Measurements from ENCODE around the gene CAPZB.

DNA sequence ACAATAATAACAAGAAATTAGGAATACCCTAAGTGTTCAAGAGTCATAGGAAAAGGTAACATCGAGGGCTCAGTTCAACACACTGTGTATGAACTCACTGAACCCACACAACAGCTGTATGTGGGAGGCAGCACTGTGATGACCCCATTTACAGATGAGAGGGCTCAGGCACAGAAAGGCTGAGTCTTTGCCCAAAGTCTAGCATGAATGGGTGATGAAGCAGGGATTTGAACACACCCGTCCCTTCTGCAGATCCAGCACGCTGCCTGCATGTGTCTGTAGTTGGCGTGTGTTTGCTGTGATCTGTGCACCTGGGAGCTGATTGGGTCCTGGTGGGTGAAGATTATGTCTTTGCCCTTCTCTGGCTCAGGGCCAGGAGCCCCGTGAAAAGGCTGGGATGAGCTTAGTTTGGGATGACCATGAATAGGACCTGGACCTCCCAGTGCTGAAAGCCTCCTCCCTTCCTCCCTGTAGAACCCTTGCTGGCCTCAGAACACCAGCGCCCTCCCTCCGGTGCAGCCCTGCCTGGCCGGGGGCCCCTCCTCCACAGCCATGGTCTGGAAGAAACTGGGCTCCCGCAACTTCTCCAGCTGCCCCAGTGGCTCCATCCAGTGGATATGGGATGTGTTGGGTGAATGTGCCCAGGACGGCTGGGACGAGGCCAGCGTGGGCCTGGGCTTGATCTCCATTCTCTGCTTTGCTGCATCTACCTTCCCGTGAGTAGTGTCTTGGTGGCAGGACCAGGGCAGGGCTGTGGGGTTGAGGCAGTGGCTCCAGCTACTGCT is 168.0 kb downstream of the CAPZB start:
- TF ChIP-seq, protein P1, sequence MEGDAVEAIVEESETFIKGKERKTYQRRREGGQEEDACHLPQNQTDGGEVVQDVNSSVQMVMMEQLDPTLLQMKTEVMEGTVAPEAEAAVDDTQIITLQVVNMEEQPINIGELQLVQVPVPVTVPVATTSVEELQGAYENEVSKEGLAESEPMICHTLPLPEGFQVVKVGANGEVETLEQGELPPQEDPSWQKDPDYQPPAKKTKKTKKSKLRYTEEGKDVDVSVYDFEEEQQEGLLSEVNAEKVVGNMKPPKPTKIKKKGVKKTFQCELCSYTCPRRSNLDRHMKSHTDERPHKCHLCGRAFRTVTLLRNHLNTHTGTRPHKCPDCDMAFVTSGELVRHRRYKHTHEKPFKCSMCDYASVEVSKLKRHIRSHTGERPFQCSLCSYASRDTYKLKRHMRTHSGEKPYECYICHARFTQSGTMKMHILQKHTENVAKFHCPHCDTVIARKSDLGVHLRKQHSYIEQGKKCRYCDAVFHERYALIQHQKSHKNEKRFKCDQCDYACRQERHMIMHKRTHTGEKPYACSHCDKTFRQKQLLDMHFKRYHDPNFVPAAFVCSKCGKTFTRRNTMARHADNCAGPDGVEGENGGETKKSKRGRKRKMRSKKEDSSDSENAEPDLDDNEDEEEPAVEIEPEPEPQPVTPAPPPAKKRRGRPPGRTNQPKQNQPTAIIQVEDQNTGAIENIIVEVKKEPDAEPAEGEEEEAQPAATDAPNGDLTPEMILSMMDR (IDR thresholded peaks at IDR 0.05), result no peak
- no peak for TF ChIP-seq NRF1 (IDR thresholded peaks at IDR 0.05; ENCODE audit: low read depth, low read length)
- TF ChIP-seq TCF12 (IDR thresholded peaks at IDR 0.05), result no peak
- TF ChIP-seq EP300 (IDR thresholded peaks at IDR 0.05; ENCODE audit: borderline replicate concordance in 1 of 2, low read depth in 1 of 2, low read length in 1 of 2), result no peak

Measured in SK-N-SH (cell line).